Choroid plexus epithelial cell (primary cell): Measurements from ENCODE around the gene KCTD12.

Experiments
- DNase-seq: peaks from one replicate; pipeline ENCODE4 v3.0.0-alpha.2; 2010; ENCODE audit warnings: low read depth
- H3K4me3 ChIP-seq: 2 replicates; pipeline ENCODE4 v1.5.1; 2011; ENCODE audit warnings: low read depth, mild to moderate bottlenecking, control low read depth, low read length, moderate library complexity
- CTCF ChIP-seq: conservative IDR thresholded peaks from 2 replicates; pipeline ENCODE4 v1.5.1; 2011; ENCODE audit warnings: low read depth, mild to moderate bottlenecking, control low read depth, inconsistent platforms, low read length, moderate library complexity

The KCTD12 gene

GRCh38 chr13:76849493-76849892, 36.7 kb downstream of the KCTD12 start:
- no peak overlapping the region for H3K4me3 ChIP-seq
- DNase-seq, result no peak
- TF ChIP-seq CTCF, result no peak

- no peak overlapping the region for H3K4me3 ChIP-seq
- TF ChIP-seq CTCF, result peak; percentile 27
- DNase-seq, result peak; percentile 72
Measured at GRCh38 chr13:76848596-76848995, 37.6 kb downstream of the KCTD12 start.

- TF ChIP-seq CTCF, result no peak
- DNase-seq, result no peak
- H3K4me3 ChIP-seq, result no peak overlapping the region
Measured at GRCh38 chr13:76846363-76846762, 39.8 kb downstream of the KCTD12 start.

GRCh38 chr13:76845865-76846264, 40.3 kb downstream of the KCTD12 start:
- no peak for DNase-seq
- TF ChIP-seq CTCF, result no peak
- H3K4me3 ChIP-seq, result no peak overlapping the region

GRCh38 chr13:76845367-76845766, 40.8 kb downstream of the KCTD12 start:
- TF ChIP-seq CTCF, result no peak
- H3K4me3 ChIP-seq, result no peak overlapping the region
- no peak for DNase-seq

- DNase-seq, result peak; percentile 43
- TF ChIP-seq CTCF, result no peak
- no peak overlapping the region for H3K4me3 ChIP-seq
Measured at GRCh38 chr13:76837801-76838200, 48.4 kb downstream of the KCTD12 start.

- no peak for TF ChIP-seq CTCF
- no peak overlapping the region for H3K4me3 ChIP-seq
- no peak for DNase-seq
Measured at GRCh38 chr13:76836311-76836710, 49.9 kb downstream of the KCTD12 start.
